ENCODE results near the gene SORL1.
A peak's percentile ranks its signal among the peaks of the same experiment; 100 is the strongest.

Gene SORL1

DNA sequence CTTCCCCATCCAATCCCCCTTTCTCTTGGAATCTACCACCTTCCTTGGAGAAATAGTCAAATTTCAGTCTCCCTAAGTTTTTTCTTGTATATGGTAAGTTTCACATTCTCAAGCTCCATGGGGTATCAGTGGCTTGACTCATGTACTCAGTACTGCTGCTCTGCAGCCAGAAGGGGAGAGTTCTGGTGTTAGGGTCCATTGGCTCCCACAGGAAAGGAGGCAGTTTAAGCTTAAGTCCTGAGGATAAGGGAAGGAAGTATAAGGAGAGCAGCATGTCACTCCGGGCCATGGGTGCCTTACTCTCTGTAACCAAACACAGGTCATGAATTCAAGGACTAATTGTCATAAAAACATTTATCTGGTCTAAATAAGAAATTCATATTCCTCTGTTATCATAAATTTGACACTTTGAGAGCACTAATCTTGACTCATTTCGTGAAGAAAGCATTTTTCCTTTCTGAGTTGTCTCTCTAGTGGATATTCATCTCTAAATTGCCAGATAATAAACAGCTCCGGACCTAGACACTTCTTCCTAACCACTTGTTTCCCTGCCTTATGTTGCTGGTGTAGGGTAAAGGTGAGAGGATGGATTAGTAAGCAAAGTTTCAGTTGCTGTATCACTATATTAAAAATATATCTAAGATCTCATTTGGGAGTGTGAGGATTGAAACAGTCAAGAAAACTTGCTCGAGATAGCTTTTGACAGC, 20.1 kb upstream of the SORL1 start:
- DNase-seq, result no peak

DNA sequence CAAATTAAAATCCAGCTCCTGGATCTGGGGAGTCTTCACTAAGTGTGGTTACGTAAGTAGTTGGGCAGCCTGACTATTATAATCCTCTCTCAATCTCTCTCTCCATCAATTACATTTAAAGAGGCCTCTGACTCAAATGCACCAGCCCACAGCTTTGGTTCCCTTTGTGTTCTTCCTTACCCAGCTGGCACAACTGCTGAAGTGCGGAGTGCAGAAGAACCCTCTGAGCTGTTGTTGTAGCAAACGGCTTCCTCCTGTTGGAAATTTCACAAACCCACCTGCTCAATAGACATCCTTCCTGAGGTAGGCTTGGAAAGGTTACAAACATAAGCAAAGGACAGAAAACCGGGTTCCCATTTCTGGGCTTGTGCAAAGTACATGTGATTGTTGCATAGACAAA, 17.0 kb upstream of the SORL1 start:
- no peak for DNase-seq

DNA sequence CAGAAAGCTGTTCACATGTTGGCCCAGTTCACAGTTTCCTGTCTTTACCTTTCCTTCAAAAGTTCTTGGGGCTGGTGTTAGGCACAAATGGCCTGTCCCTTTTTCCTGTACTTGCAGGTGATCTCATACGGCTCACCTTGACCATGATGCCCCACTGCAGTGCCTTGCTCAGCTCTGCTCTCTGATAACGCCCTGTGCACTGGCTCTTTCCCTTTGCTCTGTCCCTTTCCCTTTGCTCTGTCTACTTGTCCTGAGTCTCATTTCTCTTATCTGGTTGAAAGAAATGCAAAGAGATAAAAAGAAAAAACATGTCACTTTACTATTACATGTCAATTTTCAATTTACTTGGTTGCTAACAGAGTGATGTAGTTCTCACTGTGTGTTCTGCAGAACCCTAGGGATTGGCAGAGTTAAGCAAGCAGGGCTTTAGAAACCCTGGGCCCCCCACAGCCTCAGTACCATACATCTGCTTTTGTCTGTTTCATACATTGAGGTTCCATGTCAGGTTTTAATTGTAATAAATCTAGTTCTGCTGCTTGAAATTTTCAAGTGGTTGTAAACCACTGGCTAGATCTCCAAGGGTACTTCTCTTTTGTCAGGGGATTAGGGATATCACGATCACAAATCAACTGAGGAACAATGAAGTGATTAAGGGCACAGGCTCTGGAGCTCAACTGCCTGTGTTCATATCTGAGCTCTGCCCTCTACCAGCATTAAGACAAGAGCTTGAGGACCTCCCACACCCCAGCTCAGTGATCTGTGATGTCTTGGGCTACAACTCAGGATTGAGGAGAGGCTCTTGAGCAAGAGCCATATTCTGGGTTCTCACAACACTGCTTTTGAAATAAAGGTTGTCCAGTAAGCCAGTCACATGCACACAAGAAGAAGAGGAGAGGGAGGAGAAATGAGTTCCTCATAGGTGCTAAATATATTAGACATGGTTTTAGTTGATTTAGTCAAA, 16.3 kb upstream of the SORL1 start:
- DNase-seq, result no peak

DNA sequence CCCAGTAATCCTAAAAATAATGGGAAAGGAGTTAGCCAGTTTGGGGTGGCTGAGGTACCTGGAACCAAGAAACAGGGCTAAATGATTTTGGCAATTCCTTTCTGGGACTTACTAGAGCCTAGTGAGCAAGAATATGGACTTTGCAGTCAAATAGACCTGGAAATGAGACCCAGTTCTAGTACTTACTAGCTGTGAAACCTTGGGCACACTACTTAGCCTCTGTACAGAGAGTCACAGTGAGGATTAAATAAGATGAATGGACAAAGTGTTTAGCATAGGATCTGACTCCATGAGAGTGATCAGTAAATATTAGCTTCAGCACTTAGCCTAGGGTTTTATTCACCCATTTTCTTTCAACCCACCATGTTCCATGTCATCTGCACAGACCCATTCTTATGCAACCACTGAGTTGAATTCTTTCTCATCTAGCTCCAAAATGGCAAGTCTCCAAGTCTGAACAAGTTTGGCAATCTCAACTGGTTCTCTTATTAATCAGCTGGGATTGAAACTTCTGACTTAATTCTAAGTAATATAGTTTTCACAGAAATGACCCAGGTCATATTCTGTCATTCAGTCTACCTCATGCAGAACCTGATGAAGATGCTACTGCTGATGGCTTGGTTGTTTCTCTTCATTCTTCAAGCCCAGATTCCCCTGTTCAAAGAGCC, 15.0 kb upstream of the SORL1 start:
- DNase-seq, result no peak

DNA sequence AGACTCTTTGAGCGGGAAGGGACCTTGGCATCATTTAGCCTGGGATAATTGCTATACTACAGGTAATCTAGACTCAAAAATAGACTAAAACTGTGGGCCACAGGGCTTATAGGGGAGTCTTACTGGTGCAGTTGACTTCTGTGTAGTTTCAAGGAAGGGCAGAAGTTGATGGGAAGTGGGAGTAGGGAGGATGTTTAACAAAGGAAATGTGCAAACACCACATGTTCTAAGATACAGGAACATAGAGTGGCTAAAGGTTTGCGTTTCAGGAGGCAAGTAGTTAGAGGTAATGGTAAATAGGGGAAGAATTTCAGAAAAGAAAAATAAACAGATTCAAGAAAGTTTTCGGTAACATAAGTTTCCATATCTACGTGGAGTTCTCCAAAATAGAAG, 14.4 kb upstream of the SORL1 start:
- DNase-seq, result no peak

DNA sequence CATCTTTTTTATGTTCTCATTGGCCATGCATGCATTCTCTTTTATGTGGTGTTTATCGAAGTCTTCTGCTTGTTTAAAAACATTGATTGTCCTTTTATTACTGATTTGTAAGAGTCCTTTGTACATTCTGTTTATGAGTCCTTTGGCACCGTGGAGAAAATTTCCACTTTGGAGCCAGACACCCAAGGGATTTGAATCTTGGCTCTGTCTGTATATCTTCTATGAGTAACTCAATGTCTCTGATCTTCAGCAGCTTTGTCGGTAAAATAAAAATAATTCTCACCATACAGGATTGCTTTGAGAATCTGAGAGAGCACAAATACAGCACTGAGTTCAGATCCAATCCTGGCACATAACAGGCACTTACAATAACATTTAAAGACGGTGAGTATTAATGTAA, 12.8 kb upstream of the SORL1 start:
- no peak for DNase-seq

DNA sequence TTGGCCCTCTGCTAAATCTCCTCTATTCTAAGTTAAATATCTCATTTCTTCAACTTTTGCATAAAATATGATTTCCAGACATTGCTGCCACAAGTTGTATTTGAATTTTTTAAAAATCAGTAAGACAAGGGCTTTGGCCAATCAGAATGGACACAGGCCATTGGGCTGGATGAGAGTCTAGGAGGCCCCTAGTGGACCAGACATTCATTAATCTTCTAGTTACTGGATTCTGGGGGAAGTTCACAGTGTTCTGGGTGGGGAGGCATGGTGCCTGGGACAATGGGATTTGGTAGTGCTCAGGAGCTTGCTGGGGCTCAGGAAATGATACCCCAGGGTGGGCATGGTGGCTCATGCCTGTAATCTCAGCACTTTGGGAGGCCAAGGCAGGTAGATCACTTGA, 12.4 kb upstream of the SORL1 start:
- no peak for DNase-seq

DNA sequence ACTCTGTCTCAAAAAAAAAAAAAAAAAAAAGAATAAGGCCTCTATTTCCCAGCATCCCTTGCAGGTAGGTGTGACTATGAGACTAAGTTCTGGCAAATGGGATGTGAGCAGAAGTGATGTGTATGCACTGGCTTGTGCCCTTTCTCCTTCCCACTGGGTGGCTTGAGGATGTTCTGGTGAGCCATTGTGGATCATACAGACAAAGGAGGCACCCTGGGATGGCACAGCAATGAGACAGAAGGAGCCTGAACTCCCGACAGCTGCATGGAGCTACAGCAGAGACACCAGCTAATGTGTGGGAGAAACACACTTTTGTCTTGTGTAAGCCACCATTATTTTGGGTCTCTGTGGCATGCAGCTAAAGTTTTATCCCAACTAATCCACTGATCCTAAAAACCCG, 10.6 kb upstream of the SORL1 start:
- no peak for DNase-seq

DNA sequence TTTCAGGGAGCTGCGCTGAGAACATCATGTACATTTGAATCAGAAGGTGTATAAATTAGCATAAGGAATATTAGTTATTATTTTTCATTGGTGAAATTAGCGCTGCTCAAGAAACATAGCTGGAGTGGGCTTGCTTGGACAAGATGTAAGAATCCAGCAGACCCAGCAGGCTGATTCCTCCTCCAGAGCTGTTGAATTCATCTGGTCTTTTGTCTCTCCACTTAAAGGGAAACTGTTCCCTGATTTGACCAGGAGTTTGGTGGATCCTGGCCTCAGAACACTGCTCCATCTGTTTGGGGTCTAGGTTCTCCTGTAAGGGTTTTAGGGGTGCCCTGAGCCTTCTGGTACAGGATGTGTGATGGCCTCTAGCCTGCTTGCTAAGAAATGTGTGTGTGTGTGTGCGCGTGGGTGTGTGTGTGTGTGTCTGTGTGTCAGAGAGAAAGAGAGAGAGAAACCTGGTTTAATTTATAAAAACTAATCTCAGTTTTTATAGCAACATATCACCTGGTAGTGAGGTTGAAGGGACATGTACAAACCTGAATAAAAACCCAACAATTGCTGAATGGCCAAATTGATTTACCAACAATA, 8.3 kb upstream of the SORL1 start:
- DNase-seq, result no peak

DNA sequence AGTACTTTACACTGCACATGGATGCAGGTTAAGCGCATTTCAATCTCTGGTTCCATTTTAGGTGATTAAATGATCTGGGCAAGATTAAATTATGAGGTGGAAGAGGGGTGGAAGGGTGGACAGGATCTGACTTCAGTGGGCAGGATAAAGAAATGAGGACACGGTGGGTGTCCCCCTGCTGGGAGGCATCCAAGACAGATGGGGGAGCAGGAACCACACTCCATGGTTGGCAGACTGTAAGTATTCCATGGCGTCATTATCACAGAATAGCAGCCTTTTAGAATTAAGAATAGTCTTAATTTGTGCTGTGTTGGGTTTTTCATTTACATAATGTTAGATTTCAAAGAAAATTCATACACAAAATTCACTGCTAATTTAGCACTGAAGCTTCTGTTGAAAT, 7.6 kb upstream of the SORL1 start:
- no peak for DNase-seq

DNA sequence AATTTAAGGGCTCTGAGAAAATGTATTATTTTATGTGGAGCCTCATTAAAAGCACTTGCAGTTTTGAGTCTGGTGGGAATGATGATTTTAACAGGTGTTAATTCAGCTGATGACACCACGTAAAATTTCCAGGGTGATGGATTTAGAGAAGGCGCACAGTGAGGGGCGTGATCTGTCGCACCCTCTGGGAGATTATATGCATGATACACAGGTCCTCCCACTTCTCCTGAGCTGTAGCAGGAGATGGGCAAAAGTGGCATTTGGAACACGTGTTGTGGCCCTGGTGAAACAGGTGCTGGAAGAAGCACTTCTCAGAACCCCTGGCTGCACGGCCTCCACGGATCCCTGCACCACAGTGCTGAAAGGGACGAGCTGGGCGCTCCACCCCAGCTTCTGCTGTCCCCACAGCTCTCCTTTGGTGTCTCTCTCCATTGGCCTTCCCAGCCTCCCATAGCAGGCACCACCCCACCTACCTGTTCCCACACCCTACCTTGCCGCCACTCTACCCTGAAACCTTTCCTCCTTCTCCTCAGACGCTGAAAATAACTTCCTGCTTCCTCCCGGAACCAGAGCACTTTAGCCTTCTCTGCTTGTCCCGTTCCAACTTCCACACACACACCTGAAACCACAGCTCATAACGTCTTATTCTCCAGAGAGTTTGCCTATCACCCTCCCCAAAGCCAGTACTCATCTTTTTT, 6.9 kb upstream of the SORL1 start:
- no peak for DNase-seq

DNA sequence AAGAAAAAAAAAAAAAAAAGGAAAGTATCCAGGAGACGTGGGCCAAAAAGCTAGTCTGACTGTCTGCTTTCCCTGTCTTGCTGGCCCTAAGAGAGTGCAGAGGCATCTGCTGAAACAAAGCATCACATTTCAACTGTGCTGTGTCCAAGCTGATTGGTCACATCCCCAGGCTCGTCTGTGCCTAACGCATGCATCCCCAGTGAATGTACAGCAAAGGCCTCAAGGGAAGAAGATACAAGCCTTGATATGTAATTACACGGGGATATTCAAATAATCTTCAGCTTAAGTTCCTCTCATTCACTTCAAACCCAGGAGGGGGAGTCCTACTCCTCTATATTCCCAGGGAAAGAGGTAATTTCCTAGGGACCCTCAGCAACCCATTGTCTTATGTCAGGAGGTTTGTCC, 5.4 kb upstream of the SORL1 start:
- no peak for DNase-seq

DNA sequence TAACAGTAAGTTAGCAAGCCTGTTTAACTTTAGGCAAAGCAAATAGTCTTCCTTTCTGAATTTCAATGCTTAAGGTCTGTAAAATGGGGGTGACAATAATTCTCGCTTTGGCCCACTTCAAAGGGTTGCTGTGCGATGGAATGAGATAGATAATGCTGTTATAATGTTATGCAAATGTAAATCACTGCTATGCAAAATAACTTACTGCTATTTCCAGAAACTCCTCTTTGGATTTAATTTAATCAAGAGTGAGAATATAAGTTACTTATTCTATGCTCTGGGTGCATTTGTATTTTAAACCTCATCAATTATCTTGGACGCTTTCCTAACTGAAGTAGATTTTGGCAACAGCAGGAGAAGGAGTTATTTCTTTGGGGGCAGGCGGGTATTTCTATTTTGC, 4.1 kb upstream of the SORL1 start:
- no peak for DNase-seq

DNA sequence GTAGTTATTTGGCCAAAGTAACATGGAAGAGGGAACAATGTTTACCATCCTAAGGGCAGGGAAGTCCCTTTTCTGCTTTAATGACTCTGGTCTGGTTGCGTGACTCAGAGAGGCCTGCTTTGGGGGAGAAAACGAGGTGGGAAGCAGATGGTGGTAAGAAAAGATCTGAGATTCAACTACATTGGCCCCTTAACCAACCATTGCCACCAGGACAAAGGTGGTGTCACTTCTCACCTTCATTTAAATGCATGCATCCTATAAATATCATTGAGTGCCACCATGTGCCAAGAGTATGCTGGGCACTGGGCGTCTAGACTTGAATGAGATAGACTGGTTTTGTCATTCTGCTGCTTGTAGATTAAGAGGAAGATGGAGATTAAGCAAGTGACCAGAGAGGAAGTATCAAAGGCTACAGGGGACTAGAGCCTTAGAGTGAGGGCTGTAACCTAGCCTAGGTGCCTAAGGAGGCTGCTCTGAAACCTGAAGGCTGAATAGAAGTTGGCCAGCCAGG, 3.6 kb upstream of the SORL1 start:
- no peak for DNase-seq

DNA sequence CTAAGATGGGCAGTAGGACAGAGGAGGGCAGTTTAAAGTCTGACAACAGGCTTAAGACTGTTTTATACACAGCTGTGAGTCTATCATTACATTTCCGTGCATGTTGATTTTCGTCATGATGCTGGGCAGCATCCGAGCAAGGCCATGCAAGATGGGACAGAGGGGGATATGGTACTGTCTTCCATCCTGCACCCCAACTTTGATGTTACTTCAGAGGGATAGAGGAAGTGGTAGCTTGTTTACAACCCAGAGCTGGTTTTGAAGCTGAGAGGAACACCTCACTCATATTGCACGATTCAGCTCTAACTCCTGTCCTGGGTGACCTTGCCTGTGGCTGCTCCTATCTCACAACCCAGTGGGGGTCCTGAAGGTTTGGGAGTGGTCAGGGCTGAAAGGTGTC, 3.0 kb upstream of the SORL1 start:
- no peak for DNase-seq

DNA sequence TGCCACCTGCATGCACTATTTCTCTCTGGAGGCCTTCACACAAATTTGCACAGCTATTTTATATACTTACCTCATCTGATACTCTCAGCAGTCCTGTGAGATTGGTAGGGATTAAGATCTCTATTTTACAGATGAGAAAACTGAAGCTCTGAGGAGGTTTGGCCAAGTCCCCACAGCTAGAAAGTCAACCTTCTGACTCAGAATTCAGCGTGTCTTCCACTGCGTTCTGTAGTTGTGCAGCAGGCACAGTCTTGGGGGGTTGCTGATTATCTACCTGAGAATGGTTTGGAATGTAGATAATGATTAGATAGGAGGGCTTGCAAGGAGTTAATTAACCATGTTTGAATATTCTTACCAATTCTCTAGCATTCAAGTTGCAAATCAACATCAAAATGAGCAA, 2.5 kb upstream of the SORL1 start:
- no peak for DNase-seq

DNA sequence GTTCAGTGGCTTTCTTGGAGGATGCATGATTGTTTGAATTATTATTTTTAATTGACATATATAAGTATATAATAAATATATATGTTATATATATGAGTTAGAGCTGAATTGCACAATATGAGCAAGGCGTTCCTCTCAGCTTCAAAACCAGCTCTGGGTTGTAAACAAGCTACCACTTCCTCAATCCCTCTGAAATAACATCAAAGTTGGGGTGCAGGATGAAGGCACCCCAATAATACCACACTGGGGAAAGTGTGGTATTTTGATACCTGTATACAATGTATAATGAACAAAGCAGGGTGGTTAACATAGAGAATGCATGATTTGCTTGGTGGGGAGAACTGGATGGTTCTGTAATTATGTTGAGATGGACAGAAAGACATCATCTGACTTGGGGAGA, 1.7 kb upstream of the SORL1 start:
- DNase-seq, result no peak

DNA sequence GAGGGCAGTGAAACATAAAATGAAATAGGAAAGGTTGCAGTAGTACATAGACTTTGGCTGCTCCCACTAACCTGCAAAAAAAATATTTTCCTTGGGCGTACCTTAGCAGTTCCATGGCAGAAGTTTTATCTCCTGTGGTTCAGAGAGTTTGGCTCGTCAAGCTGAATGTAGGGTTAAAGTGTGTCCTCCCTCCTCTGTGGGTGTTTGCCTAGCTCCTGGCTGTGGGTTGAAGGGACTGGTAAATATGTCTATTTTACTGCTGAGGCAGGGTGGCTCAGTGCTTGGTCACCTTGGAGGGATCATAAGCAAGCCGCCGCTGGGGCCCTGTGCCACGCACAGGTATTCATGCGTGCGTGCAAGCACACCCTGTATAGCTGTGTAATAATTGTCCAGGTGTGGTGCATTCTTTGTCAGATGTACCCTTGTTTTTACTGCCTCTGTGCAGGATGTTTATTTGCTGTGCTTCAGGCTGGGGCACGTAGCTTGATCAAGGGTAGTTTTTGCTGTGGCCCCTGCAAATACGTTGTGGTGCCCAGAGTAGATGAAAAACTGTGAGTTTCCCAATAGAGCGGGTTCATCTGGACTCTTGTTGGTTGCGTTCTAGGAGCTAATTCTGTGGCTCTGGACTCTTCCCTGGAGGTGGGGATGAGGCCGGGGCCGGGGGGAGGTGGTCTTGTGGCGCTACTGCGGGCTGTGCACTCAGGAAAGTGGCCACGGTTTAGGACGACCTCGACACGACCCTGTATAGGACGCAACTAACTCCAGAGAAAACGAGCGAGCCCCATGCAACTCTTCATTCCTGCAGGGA, 732 bp upstream of the SORL1 start:
- DNase-seq, result peak in 1 of 2 experiments; percentile 18

DNA sequence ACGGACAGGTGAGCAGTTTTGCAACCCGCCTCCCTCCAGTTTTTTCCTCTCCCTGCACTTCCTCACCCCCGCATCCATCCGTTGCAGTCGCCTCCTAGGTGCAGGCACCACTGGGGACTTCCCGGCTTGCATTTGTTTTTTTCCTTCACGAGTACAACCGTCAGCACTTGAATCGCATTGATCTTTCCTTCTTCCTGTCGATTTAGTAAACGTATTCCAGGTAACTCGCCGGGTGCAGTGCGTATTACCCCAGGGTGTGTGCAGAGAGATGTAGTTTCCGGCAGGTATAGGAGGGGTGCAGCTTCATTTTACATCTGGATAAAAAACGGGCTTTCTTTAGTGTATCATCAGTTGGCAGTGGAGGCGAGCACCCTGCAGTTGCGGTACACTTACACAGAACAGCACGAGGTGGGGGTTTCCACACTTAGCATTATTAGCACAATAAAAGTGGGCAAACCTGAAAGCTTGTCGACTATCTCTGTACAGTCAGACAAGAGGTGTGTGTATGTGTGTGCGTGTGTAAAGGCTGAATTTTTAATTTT, 566 bp downstream of the SORL1 start, which contains the start of gene SORL1-AS1:
Gene SORL1-AS1, minus strand, starts transcription at position 359 of the 542 bp plus-strand sequence.
- peak in 1 of 2 experiments; percentile 76 for DNase-seq

DNA sequence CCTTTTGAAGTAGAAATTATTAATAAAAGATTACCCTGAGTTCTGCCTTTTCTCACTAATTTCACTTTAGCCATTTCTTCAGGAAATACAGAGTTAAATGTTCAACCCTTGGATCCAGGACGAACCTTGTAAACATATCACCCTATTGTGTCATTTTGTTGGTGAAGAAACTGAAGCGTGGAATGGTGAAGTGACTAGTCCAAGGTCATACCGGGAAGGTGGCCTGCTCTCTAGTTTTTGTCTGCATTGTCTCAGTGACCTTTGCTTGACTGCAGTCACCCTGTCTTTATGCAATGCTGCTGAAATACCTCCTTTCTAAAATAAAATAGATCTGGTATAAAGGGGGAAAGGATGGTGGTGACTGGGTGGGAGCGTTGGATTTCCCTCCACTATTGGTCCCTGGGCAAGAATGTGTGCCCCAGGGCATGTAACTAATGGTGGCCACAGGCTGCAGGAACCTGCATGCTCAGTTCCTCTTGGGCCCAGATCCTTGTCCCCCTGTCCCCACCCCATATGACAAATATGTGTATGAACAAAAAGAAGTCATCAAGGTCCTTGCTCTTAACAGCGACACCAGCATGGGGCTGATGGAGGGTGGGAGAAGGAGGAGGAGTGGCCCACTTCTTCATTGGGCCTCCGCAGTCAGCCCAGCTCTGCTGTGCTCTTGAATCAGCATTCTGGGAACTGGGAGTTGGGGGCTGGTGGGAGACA, 1.6 kb downstream of the SORL1 start:
- no peak for DNase-seq

DNA sequence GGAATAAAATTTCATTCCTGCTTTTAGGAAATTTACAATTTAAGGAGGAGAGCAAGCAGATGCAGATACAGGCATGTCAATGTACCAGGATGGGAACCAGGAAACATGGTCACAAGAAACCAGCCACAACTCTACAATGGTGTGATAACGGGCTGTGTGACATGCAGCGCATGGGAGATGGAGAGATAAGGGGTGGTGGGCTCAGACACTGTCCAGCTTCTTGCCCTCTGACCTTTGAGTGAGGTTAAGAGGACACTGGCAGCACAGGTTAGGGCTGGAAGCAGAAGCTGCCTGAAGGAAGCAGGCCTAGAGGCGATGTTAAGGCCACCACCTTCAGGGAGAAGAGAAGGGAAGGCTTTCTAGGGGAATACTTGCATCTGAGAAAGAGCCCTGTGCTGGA, 3.0 kb downstream of the SORL1 start:
- no peak for DNase-seq

Measured in NCI-H2081 (cell line).